Liver (tissue), 3 donors: Measurements from ENCODE around the gene CEP128.

Experiments
- ATF3 ChIP-seq: IDR thresholded peaks from 2 replicates; pipeline ENCODE4 v1.6.1; 2016; ENCODE audit warnings: antibody characterized with exemption
- CTCF ChIP-seq: fragments of 150-350 bp; IDR thresholded peaks from 2 replicates; pipeline ENCODE4 v1.5.1; 2017; ENCODE audit warnings: improper control_type of control experiment, low read depth, low read length; ENCODE audit not compliant: missing input control
- EGR1 ChIP-seq, 2 donors: IDR thresholded peaks; 2 replicates each; pipeline ENCODE4 v1.6.1; 2016 to 2018; ENCODE audit warnings: antibody characterized with exemption in 2 of 2, low read depth in 2 of 2
- GABPA ChIP-seq, 2 donors: IDR thresholded peaks in 1 of 2; conservative IDR thresholded peaks in 1 of 2; 2 replicates each; pipeline ENCODE4 v1.6.1; 2016; ENCODE audit warnings: antibody characterized with exemption in 2 of 2, mild to moderate bottlenecking in 1 of 2, moderate library complexity in 1 of 2
- HNF4G ChIP-seq: IDR thresholded peaks from 2 replicates; pipeline ENCODE4 v1.6.1; 2016; ENCODE audit warnings: antibody characterized with exemption
- MAX ChIP-seq: IDR thresholded peaks from 2 replicates; pipeline ENCODE4 v1.6.1; 2016; ENCODE audit warnings: antibody characterized with exemption
- RAD21 ChIP-seq, 2 donors: IDR thresholded peaks; 2 replicates each; pipeline ENCODE4 v1.6.1; 2016; ENCODE audit warnings: antibody characterized with exemption in 2 of 2, mild to moderate bottlenecking in 2 of 2
- SP1 ChIP-seq: IDR thresholded peaks from 2 replicates; pipeline ENCODE4 v1.6.1; 2018; ENCODE audit warnings: antibody characterized with exemption, mild to moderate bottlenecking
- donor health status: healthy.
- donor health status: healthy.

GRCh38 chr14:80483331-80483730, 458.2 kb downstream of the CEP128 start:
- no peak for TF ChIP-seq CTCF
- no peak for TF ChIP-seq MAX
- TF ChIP-seq ATF3: no peak
- TF ChIP-seq HNF4G: no peak
- no peak for TF ChIP-seq SP1
- TF ChIP-seq GABPA (IDR thresholded peaks at IDR 0.05 in 1 of 2, conservative IDR thresholded peaks at IDR 0.05 in 1 of 2): no peak
- TF ChIP-seq EGR1 (IDR thresholded peaks at IDR 0.05; ENCODE audit: low read depth in 2 of 2): no peak
- TF ChIP-seq RAD21 (IDR thresholded peaks at IDR 0.05): no peak
